PFSK-1 (cell line): ENCODE data around the gene PCDHA2.
"Not testable (repeated sequence)": the region's sequence is repeated elsewhere in the genome, so short reads cannot be mapped to it uniquely, and the experiment has no call there.

Experiments used
- FOXP2 ChIP-seq: optimal IDR thresholded peaks from 2 replicates; pipeline ENCODE3; 2011; ENCODE audit warnings: borderline replicate concordance, control low read depth, inconsistent platforms; ENCODE audit not compliant: insufficient read depth; ENCODE audit errors: extremely low read length, extremely low read depth
- POLR2AphosphoS5 ChIP-seq: IDR thresholded peaks from 2 replicates; pipeline ENCODE4 v1.6.1; 2012; ENCODE audit warnings: low read depth, mild to moderate bottlenecking, control low read depth, low read length, moderate library complexity
- REST ChIP-seq, 2 experiments: IDR thresholded peaks; 2 replicates each; pipeline versions ENCODE4 v1.6.1 to v1.8.0; 2011 to 2012; ENCODE audit warnings: low read depth in 2 of 2, low read length in 2 of 2, control low read depth in 1 of 2, inconsistent platforms in 1 of 2, mild to moderate bottlenecking in 1 of 2, moderate library complexity in 1 of 2; ENCODE audit not compliant: insufficient read depth in 1 of 2
- TAF1 ChIP-seq: IDR thresholded peaks from 2 replicates; pipeline ENCODE4 v1.6.1; 2012; ENCODE audit warnings: low read length, control low read depth, borderline replicate concordance; ENCODE audit not compliant: insufficient read depth

GRCh38 chr5:140796072-140796717, 1.5 kb downstream of the PCDHA2 start:
- peak in 1 of 2 experiments; percentile 48; a peak in 1 of 4 replicates for TF ChIP-seq REST (IDR thresholded peaks at IDR 0.05; ENCODE audit: insufficient read depth in 1 of 2, low read depth in 2 of 2, low read length in 2 of 2)
- TF ChIP-seq TAF1, FOXP2, POLR2AphosphoS5: not testable (repeated sequence)
